K562 (cell line): ENCODE results near the gene COL4A1. TPM values are rescaled to one million over a fixed set of nuclear protein-coding genes. Genes with fewer than 3 reads are reported as not detected.

Source experiments
- ATAC-seq: fragments of 200-7000 bp; cut with Tn5 transposase; 3 replicates; pipeline ENCODE4 v1.9.1; 2020; ENCODE audit warnings: moderate library complexity
- BruUV-seq: library from RNA; stranded (reverse); fragments of 400-500 nt; replicated peaks from 2 replicates; lab custom pipeline; 2021; lab: Mats Ljungman, UMichigan
- CTCF ChIA-PET: fragments of 300-600 bp; formaldehyde crosslinking; extraction: SDS; loops from one replicate; lab custom pipeline; 2021; ENCODE audit warnings: low intra/inter-chr PET ratio; lab: Yijun Ruan, JAX
- POLR2A ChIA-PET: fragments of 300-600, 350-650 bp; sonication (Branson Sonifier 250); formaldehyde crosslinking; extraction: SDS; loops from one replicate; lab custom pipeline; 2021; ENCODE audit warnings: antibody characterized with exemption, inconsistent platforms; lab: Yijun Ruan, JAX
- DNase-seq, 4 experiments: peaks; one replicate each; pipeline versions ENCODE4 v3.0.0 to v3.0.0-alpha.2; 2011 to 2018; ENCODE audit warnings: low spot score in 3 of 4, mixed read lengths in 3 of 4; ENCODE audit errors: extremely low read depth in 1 of 4
- FAIRE-seq: peaks from 2 replicates; lab custom pipeline; 2011; peaks lifted over from hg19 to GRCh38; lab: Jason Lieb, UNC
- H2AFZ ChIP-seq: 2 replicates; pipeline ENCODE4 v1.6.0; 2011; ENCODE audit warnings: low read depth, low read length, control low read depth, inconsistent platforms
- H3K27ac ChIP-seq: fragments of 200-600 bp; 3 replicates; pipeline ENCODE4 v1.8.0; 2011; ENCODE audit warnings: low read depth, mild to moderate bottlenecking, control low read depth, inconsistent platforms, low read length, moderate library complexity, mixed read lengths; ENCODE audit errors: extremely low read depth
- H3K27me3 ChIP-seq, 2 experiments: fragments of 300-600 bp in 1 of 2; 2 replicates in 1 of 2; 3 replicates in 1 of 2; pipeline versions ENCODE4 v1.6.0 to v1.8.0; 2011; ENCODE audit warnings: inconsistent platforms in 2 of 2, low read length in 2 of 2, mild to moderate bottlenecking in 1 of 2, mixed read lengths in 1 of 2, moderate library complexity in 1 of 2; ENCODE audit not compliant: control insufficient read depth in 2 of 2, insufficient read depth in 2 of 2
- H3K36me3 ChIP-seq: fragments of 300-600 bp; 3 replicates; pipeline ENCODE4 v1.8.0; 2011; ENCODE audit warnings: mild to moderate bottlenecking, low read length, inconsistent platforms; ENCODE audit not compliant: control insufficient read depth, insufficient read depth
- H3K4me1 ChIP-seq, 2 experiments: fragments of 200-600 bp in 1 of 2; replicated peaks in 1 of 2; 2 replicates in 1 of 2; 3 replicates in 1 of 2; pipeline versions ENCODE4 v1.5.1 to v1.8.0; 2011; ENCODE audit warnings: inconsistent platforms in 2 of 2, low read length in 2 of 2, mild to moderate bottlenecking in 1 of 2, mixed read lengths in 1 of 2, moderate library complexity in 1 of 2; ENCODE audit not compliant: control insufficient read depth in 2 of 2, insufficient read depth in 2 of 2
- H3K4me2 ChIP-seq: 2 replicates; pipeline ENCODE4 v1.6.1; 2011; ENCODE audit warnings: low read length, control low read depth, inconsistent platforms, mixed read lengths; ENCODE audit not compliant: insufficient read depth
- H3K4me3 ChIP-seq: fragments of 200-600 bp; sonication (generic), shearing (Covaris generic); 2 replicates; pipeline ENCODE4 v1.5.1; 2016; ENCODE audit warnings: control low read depth, inconsistent platforms
- H3K79me2 ChIP-seq: fragments of 200-600 bp; 3 replicates; pipeline ENCODE4 v1.8.0; 2011; ENCODE audit warnings: low read length, inconsistent platforms; ENCODE audit not compliant: control insufficient read depth, insufficient read depth
- H3K9ac ChIP-seq, 2 experiments: 2 replicates each; pipeline versions ENCODE4 v1.6.0 to v1.6.1; 2011; ENCODE audit warnings: low read depth in 2 of 2, low read length in 2 of 2, control low read depth in 1 of 2, inconsistent platforms in 1 of 2, mild to moderate bottlenecking in 1 of 2, mixed read lengths in 1 of 2; ENCODE audit not compliant: insufficient read depth in 1 of 2
- H3K9me1 ChIP-seq: one replicate; pipeline ENCODE4 v1.6.0; 2011; ENCODE audit warnings: inconsistent platforms, mild to moderate bottlenecking, low read length, moderate library complexity; ENCODE audit not compliant: control insufficient read depth, insufficient read depth
- H3K9me3 ChIP-seq: replicated peaks from 2 replicates; pipeline ENCODE4 v1.5.1; 2011; ENCODE audit warnings: low read depth, low read length, inconsistent platforms; ENCODE audit not compliant: control insufficient read depth, insufficient read depth
- H4K20me1 ChIP-seq: replicated peaks from 2 replicates; pipeline ENCODE4 v1.6.1; 2011; ENCODE audit warnings: low read length, inconsistent platforms, mixed read lengths; ENCODE audit not compliant: control insufficient read depth, insufficient read depth
- BMI1 ChIP-seq: fragments of 150-350 bp; IDR thresholded peaks from 2 replicates; pipeline ENCODE4 v1.6.1; 2014; ENCODE audit warnings: low read length
- DACH1 ChIP-seq: fragments of 450-650 bp; IDR thresholded peaks from 2 replicates; pipeline ENCODE4 v1.6.1; 2018; ENCODE audit not compliant: partially characterized antibody
- EP300 ChIP-seq: IDR thresholded peaks from 2 replicates; pipeline ENCODE4 v1.6.1; 2012; ENCODE audit warnings: low read length, improper control_type of control experiment
- ILK ChIP-seq: fragments of 450-650 bp; IDR thresholded peaks from 2 replicates; pipeline ENCODE4 v1.6.1; 2016; ENCODE audit warnings: missing genetic modification characterization, low read depth, mild to moderate bottlenecking, missing compliant biosample characterization, moderate library complexity, borderline replicate concordance
- KDM1A ChIP-seq, 2 experiments: fragments of 450-650 bp; IDR thresholded peaks; 2 replicates each; pipeline ENCODE4 v1.6.1; 2016; ENCODE audit warnings: mild to moderate bottlenecking in 2 of 2
- NCOA2 ChIP-seq, 2 experiments: fragments of 450-650 bp; IDR thresholded peaks; 2 replicates each; pipeline ENCODE4 v1.6.1; 2018; ENCODE audit warnings: mild to moderate bottlenecking in 2 of 2, moderate library complexity in 1 of 2; ENCODE audit not compliant: partially characterized antibody in 2 of 2
- PHB ChIP-seq: fragments of 250-450 bp; sonication (Bioruptor Pico); IDR thresholded peaks from 2 replicates; pipeline ENCODE4 v1.5.0; 2021
- SRSF7 ChIP-seq: fragments of 200-400 bp; formaldehyde crosslinking; optimal IDR thresholded peaks from 2 replicates; pipeline ENCODE3; 2017; ENCODE audit warnings: mild to moderate bottlenecking, low read depth, low read length
- STAT5B ChIP-seq: fragments of 250-450 bp; sonication (Bioruptor Pico); IDR thresholded peaks from 2 replicates; pipeline ENCODE4 v1.8.0; 2021; ENCODE audit warnings: mild to moderate bottlenecking, inconsistent platforms
- TAL1 ChIP-seq: fragments of 450-650 bp; IDR thresholded peaks from 2 replicates; pipeline ENCODE4 v1.6.1; 2016; ENCODE audit warnings: mild to moderate bottlenecking
- TCFL5 ChIP-seq: fragments of 250-450 bp; sonication (Bioruptor Pico); conservative IDR thresholded peaks from 2 replicates; pipeline ENCODE4 v1.6.1; 2021; ENCODE audit warnings: mild to moderate bottlenecking, moderate library complexity, matching md5 sums
- XRCC4 ChIP-seq: IDR thresholded peaks from one replicate; pipeline ENCODE4 v1.6.1; 2011; ENCODE audit not compliant: insufficient read depth, insufficient read length; ENCODE audit errors: extremely low read depth
- ZBTB12 ChIP-seq: fragments of 250-450 bp; sonication (Bioruptor Pico); IDR thresholded peaks from 2 replicates; pipeline ENCODE4 v1.4.0; 2020
- ZNF518B ChIP-seq: fragments of 250-450 bp; sonication (Bioruptor Pico); IDR thresholded peaks from 2 replicates; pipeline ENCODE4 v1.5.0; 2021; ENCODE audit warnings: mild to moderate bottlenecking, moderate library complexity
- ZNF780A ChIP-seq: fragments of 250-450 bp; sonication (Bioruptor Pico); IDR thresholded peaks from 2 replicates; pipeline ENCODE4 v1.5.0; 2021; ENCODE audit warnings: mild to moderate bottlenecking
- WGBS: fragments of 100-300 bp; shearing (Covaris generic); methylation state at CpG from one replicate; pipeline ENCODE4 v1.1.6; 2016; ENCODE audit warnings: low coverage, mixed read lengths; ENCODE audit not compliant: insufficient coverage; ENCODE audit errors: missing lambda C conversion rate; 5-methylcytosine and 5-hydroxymethylcytosine counted together
- in situ Hi-C: fragments of 300-500 bp; cut with MboI; formaldehyde crosslinking; loops from 4 replicates; pipeline ENCODE4 v1.15.0; 2018; ENCODE audit warnings: inconsistent platforms, mixed read lengths
- intact Hi-C: fragments of 100-400 bp; cut with micrococcal nuclease; formaldehyde crosslinking; loops from 2 replicates; pipeline ENCODE4 v1.14.2; 2022
- polyA plus RNA-seq, 8 experiments: library from polyadenylated mRNA; depleted of rRNA in 4 of 8; stranded (reverse) in 5 of 8; unstranded in 3 of 8; fragments of >200 nt; fragmentation: Nextera tagmentation in 2 of 8; fragmentation: Illumina TruSeq in 1 of 8; extraction: Ambion mirVana in 2 of 8; extraction: Trizol in 1 of 8; gene quantifications; 2 replicates each; pipeline versions ENCODE4 v1.2.1 to v1.2.3, GENCODE V29; 2011 to 2014; ENCODE audit warnings: inconsistent platforms in 1 of 8, missing spikeins in 1 of 8
- total RNA-seq, 7 experiments: library from RNA; depleted of rRNA in 6 of 7; stranded (reverse); fragments of >200 nt in 6 of 7; fragmentation: Illumina TruSeq in 2 of 7; extraction: Trizol in 2 of 7; gene quantifications; 2 replicates each; pipeline versions ENCODE4 v1.2.1 to v1.2.3, GENCODE V29; 2011 to 2021; ENCODE audit warnings: low replicate concordance in 1 of 7
- TF ChIP-seq, protein P1 (sequence below): fragments of 450-650 bp; formaldehyde crosslinking; IDR thresholded peaks from 2 replicates; pipeline ENCODE4 v1.4.0; 2020; ENCODE audit warnings: mild to moderate bottlenecking, moderate library complexity
- TF ChIP-seq, protein P2 (sequence below): fragments of 450-650 bp; IDR thresholded peaks from 2 replicates; pipeline ENCODE4 v1.6.1; 2017; ENCODE audit warnings: mild to moderate bottlenecking, moderate library complexity

COL4A1 gene
- total and polyA plus RNA-seq, 9 of the 15 experiments (the other 6 are each of a cell fraction or from before 2014, with no cell fraction given): 0.35 TPM; not detected in 8

GRCh38 chr13:110347088-110347487, 40.1 kb upstream of the COL4A1 start:
- ATAC-seq (no peak), DNase-seq (no peak), FAIRE-seq (no peak)
- POLR2A ChIA-PET: interaction anchor here (1.2 kb wide), 1 partner anchor 58 kb away, joined by 3 read pairs; no protein-coding TSS in a partner anchor
- BruUV-seq: no TSS peak
- H3K4me2 ChIP-seq: no peak overlapping the region
- H3K9me3 ChIP-seq: no peaks in the 10 kb centered on the region
- no peak overlapping the region for H3K4me3 ChIP-seq
- 0% methylated on average over 3 of the region's 3 CpGs for WGBS
- no peaks in the 10 kb centered on the region for H4K20me1 ChIP-seq
- no peak overlapping the region for H3K9ac ChIP-seq
- H3K36me3 ChIP-seq: no peaks in the 10 kb centered on the region
- intact Hi-C loops (no loop called here), in situ Hi-C loops (no loop called here)
- CTCF ChIA-PET: no interaction called here
- H3K4me1 ChIP-seq: no peaks in the 10 kb centered on the region
- no peak overlapping the region for H2AFZ ChIP-seq
- no peaks in the 10 kb centered on the region for H3K79me2 ChIP-seq
- no peaks in the 10 kb centered on the region for H3K9me1 ChIP-seq
- H3K27me3 ChIP-seq: peaks cover 0 to 39% of the 10 kb centered on the region in 2 experiments; a peak in 4 of 5 replicates
- no peak overlapping the region for H3K27ac ChIP-seq
- TF ChIP-seq DACH1: no peak
- no peak for TF ChIP-seq NCOA2 (IDR thresholded peaks at IDR 0.05; ENCODE audit: partially characterized antibody in 2 of 2)
- TF ChIP-seq, protein P1, sequence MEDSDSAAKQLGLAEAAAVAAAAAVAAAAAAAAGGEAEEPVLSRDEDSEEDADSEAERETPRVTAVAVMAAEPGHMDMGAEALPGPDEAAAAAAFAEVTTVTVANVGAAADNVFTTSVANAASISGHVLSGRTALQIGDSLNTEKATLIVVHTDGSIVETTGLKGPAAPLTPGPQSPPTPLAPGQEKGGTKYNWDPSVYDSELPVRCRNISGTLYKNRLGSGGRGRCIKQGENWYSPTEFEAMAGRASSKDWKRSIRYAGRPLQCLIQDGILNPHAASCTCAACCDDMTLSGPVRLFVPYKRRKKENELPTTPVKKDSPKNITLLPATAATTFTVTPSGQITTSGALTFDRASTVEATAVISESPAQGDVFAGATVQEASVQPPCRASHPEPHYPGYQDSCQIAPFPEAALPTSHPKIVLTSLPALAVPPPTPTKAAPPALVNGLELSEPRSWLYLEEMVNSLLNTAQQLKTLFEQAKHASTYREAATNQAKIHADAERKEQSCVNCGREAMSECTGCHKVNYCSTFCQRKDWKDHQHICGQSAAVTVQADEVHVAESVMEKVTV: no peak
- TF ChIP-seq TAL1: no peak
- no peak for TF ChIP-seq PHB (CRISPR knock-in tag)
- no peak for TF ChIP-seq ZNF518B (CRISPR knock-in tag)
- TF ChIP-seq EP300: no peak
- TF ChIP-seq, protein P2, sequence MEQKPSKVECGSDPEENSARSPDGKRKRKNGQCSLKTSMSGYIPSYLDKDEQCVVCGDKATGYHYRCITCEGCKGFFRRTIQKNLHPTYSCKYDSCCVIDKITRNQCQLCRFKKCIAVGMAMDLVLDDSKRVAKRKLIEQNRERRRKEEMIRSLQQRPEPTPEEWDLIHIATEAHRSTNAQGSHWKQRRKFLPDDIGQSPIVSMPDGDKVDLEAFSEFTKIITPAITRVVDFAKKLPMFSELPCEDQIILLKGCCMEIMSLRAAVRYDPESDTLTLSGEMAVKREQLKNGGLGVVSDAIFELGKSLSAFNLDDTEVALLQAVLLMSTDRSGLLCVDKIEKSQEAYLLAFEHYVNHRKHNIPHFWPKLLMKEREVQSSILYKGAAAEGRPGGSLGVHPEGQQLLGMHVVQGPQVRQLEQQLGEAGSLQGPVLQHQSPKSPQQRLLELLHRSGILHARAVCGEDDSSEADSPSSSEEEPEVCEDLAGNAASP: no peak
- no peak for TF ChIP-seq SRSF7
- no peak for TF ChIP-seq KDM1A (IDR thresholded peaks at IDR 0.05)
- TF ChIP-seq BMI1: no peak
- TF ChIP-seq STAT5B (CRISPR knock-in tag): no peak
- no peak for TF ChIP-seq ILK (tag)
- TF ChIP-seq XRCC4: no peak
- TF ChIP-seq ZNF780A (CRISPR knock-in tag): no peak
- TF ChIP-seq TCFL5 (CRISPR knock-in tag): no peak
- TF ChIP-seq ZBTB12 (CRISPR knock-in tag): no peak
